ENCODE data around the gene CDH4. TPM values are rescaled to one million over a fixed set of nuclear protein-coding genes. Genes with fewer than 3 reads are reported as not detected.

The CDH4 gene
- total and polyA plus RNA-seq, 2 of the 4 experiments (the other 2 are of a cell fraction) = 1.6 to 3.5 TPM

- Histone ChIP-seq H2AK5ac (ENCODE audit: low read depth, low read length) (no peak overlapping the region), H2BK5ac (ENCODE audit: low read depth, low read length, poor library complexity, severe bottlenecking) (no peak overlapping the region), H3K4me3 (ENCODE audit: insufficient read depth, low read depth, low read length) (no peak overlapping the region), H3K9me3 (ENCODE audit: control insufficient read depth, insufficient read depth, low read length) (no peaks in the 10 kb centered on the region; the same call in 1 of the 2 replicates), H3K27ac (ENCODE audit: insufficient read depth, low read length) (no peak overlapping the region), H4K8ac (ENCODE audit: low read depth in 2 of 2, low read length in 2 of 2) (no peak overlapping the region), H3K9me1 (ENCODE audit: insufficient read depth, low read length) (no peaks in the 10 kb centered on the region), H2AK9ac (replicated peaks; ENCODE audit: low read depth, low read length, poor library complexity) (no peak overlapping the region), H3K14ac (replicated peaks; ENCODE audit: low read depth, low read length) (no peak overlapping the region), H3K4ac (ENCODE audit: low read depth, low read length) (no peak overlapping the region), H3K79me1 (ENCODE audit: low read depth in 1 of 2, low read length in 2 of 2) (no peaks in the 10 kb centered on the region), H3K27me3 (ENCODE audit: control insufficient read depth, insufficient read depth, low read length) (no peaks in the 10 kb centered on the region; the same call in 1 of the 2 replicates), H3K56ac (ENCODE audit: extremely low read depth, insufficient read depth, low read length) (no peak overlapping the region), H4K91ac (ENCODE audit: insufficient read depth, low read depth, low read length) (no peak overlapping the region; the same call in 1 of the 2 replicates), H2BK20ac (ENCODE audit: low read depth, low read length) (no peak overlapping the region), H3K23ac (ENCODE audit: low read depth, low read length) (no peak overlapping the region), H3K4me1 (ENCODE audit: control insufficient read depth, insufficient read depth, low read length) (no peaks in the 10 kb centered on the region; the same call in 1 of the 2 replicates), H4K5ac (ENCODE audit: low read depth, low read length) (no peak overlapping the region), H2AFZ (replicated peaks; ENCODE audit: low read length, poor library complexity) (no peak overlapping the region), H4K20me1 (ENCODE audit: insufficient read depth, low read length) (no peaks in the 10 kb centered on the region), H3K18ac (ENCODE audit: low read depth, low read length) (no peak overlapping the region), H3K36me3 (ENCODE audit: control insufficient read depth, insufficient read depth, low read length) (no peaks in the 10 kb centered on the region), H3K4me2 (ENCODE audit: low read depth, low read length) (no peak overlapping the region), H3K9ac (ENCODE audit: low read depth, low read length) (no peak overlapping the region), H2BK15ac (ENCODE audit: low read depth, low read length) (no peak overlapping the region), H2BK120ac (ENCODE audit: low read depth, low read length) (no peak overlapping the region)
- in situ Hi-C loops (cut with MboI; ENCODE audit: low sequenced_read_pairs) (no loop called here), dilution Hi-C loops (cut with HindIII; ENCODE audit: low sequenced_read_pairs, unreplicated experiment) (no loop called here), intact Hi-C loops (cut with micrococcal nuclease) (no loop called here)
- ChIA-PET CTCF (no interaction called here), POLR2A (ENCODE audit: unreplicated experiment) (no interaction called here)
- DNase-seq (no peak), ATAC-seq (ENCODE audit: low read depth) (no peak)
- TF ChIP-seq USF2 (IDR thresholded peaks at IDR 0.05; ENCODE audit: low read depth, low read length) (no peak), SMC3 (IDR thresholded peaks at IDR 0.05; ENCODE audit: low read depth, low read length) (no peak), RAD21 (IDR thresholded peaks at IDR 0.05; ENCODE audit: low read length) (no peak), BHLHE40 (IDR thresholded peaks at IDR 0.05; ENCODE audit: low read depth, low read length) (no peak), CEBPB (IDR thresholded peaks at IDR 0.05; ENCODE audit: low read depth, low read length) (no peak), MAFK (IDR thresholded peaks at IDR 0.05; ENCODE audit: low read depth, low read length) (no peak), RCOR1 (IDR thresholded peaks at IDR 0.05; ENCODE audit: insufficient replicate concordance, low read length) (no peak), CHD1 (IDR thresholded peaks at IDR 0.05; ENCODE audit: low read depth, low read length) (no peak), RFX5 (IDR thresholded peaks at IDR 0.05; ENCODE audit: low read depth, low read length) (no peak), NFE2L2 (IDR thresholded peaks at IDR 0.05; ENCODE audit: low read depth, low read length) (no peak), MXI1 (IDR thresholded peaks at IDR 0.05; ENCODE audit: borderline replicate concordance, low read depth, low read length) (no peak), FOS (IDR thresholded peaks at IDR 0.05; ENCODE audit: low read depth, low read length) (no peak), POLR2A (IDR thresholded peaks at IDR 0.05; ENCODE audit: low read depth, low read length) (no peak), MAZ (IDR thresholded peaks at IDR 0.05; ENCODE audit: borderline replicate concordance, low read depth, low read length) (no peak)
- TF ChIP-seq, protein P1, sequence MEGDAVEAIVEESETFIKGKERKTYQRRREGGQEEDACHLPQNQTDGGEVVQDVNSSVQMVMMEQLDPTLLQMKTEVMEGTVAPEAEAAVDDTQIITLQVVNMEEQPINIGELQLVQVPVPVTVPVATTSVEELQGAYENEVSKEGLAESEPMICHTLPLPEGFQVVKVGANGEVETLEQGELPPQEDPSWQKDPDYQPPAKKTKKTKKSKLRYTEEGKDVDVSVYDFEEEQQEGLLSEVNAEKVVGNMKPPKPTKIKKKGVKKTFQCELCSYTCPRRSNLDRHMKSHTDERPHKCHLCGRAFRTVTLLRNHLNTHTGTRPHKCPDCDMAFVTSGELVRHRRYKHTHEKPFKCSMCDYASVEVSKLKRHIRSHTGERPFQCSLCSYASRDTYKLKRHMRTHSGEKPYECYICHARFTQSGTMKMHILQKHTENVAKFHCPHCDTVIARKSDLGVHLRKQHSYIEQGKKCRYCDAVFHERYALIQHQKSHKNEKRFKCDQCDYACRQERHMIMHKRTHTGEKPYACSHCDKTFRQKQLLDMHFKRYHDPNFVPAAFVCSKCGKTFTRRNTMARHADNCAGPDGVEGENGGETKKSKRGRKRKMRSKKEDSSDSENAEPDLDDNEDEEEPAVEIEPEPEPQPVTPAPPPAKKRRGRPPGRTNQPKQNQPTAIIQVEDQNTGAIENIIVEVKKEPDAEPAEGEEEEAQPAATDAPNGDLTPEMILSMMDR (conservative IDR thresholded peaks at IDR 0.05; ENCODE audit: low read depth, low read length) = no peak
- TF ChIP-seq, protein P2, sequence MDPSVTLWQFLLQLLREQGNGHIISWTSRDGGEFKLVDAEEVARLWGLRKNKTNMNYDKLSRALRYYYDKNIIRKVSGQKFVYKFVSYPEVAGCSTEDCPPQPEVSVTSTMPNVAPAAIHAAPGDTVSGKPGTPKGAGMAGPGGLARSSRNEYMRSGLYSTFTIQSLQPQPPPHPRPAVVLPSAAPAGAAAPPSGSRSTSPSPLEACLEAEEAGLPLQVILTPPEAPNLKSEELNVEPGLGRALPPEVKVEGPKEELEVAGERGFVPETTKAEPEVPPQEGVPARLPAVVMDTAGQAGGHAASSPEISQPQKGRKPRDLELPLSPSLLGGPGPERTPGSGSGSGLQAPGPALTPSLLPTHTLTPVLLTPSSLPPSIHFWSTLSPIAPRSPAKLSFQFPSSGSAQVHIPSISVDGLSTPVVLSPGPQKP (IDR thresholded peaks at IDR 0.05; ENCODE audit: borderline replicate concordance, low read depth, low read length) = no peak
- no CpG with 5 or more reads among the region's 12 CpGs for WGBS, 2 experiments (ENCODE audit: extremely low coverage in 2 of 2, insufficient read length in 1 of 2)
- BruUV-seq (replicated peaks) = no TSS peak
Observed at GRCh38 chr20:61746781-61747180, 494.7 kb downstream of the CDH4 start.

All from IMR-90 (cell line).